OCI-LY3 (cell line): ENCODE results near the gene C2CD2L.

Experiments used
- CTCF ChIP-seq: fragments of 200-600, 300-600 bp; sonication (generic); IDR thresholded peaks from 2 replicates; pipeline ENCODE4 v1.5.1; 2014; ENCODE audit warnings: antibody characterized with exemption, low read length, low read depth
- EZH2phosphoT487 ChIP-seq: fragments of 200-600 bp; shearing (Covaris generic); IDR thresholded peaks from 2 replicates; pipeline ENCODE4 v1.6.1; 2018; ENCODE audit warnings: antibody characterized with exemption, mixed run types, low read depth

- TF ChIP-seq CTCF, result no peak
- no peak for TF ChIP-seq EZH2phosphoT487
Observed at GRCh38 chr11:119166368-119167076, 59.4 kb downstream of the C2CD2L start.
